ENCODE results near the gene TENM3. TPM values are rescaled to one million over a fixed set of nuclear protein-coding genes. Genes with fewer than 3 reads are reported as not detected.

Gene TENM3
- total RNA-seq, 2 donors from 2014 or later, result not detected

GRCh38 chr4:182454440-182455013 is 211.3 kb downstream of the TENM3 start:
- H3K9me3 ChIP-seq (ENCODE audit: control insufficient read depth, low read length, poor library complexity, severe bottlenecking), result no peaks in the 10 kb centered on the region
- H3K27me3 Mint-ChIP-seq, result peaks cover 67% of the 10 kb centered on the region
- H3K4me1 Mint-ChIP-seq, result no peaks in the 10 kb centered on the region
- DNase-seq (no peak), ATAC-seq (no peak)
- no peaks in the 10 kb centered on the region for H3K36me3 Mint-ChIP-seq (ENCODE audit: low read depth)
- H3K27ac Mint-ChIP-seq, result no peak overlapping the region
- no peak overlapping the region for H3K4me3 Mint-ChIP-seq

GRCh38 chr4:182465114-182465513 is 221.9 kb downstream of the TENM3 start:
- Mint-ChIP-seq H3K27ac (no peak overlapping the region), H3K4me3 (no peak overlapping the region), H3K27me3 (peaks cover 38% of the 10 kb centered on the region), H3K4me1 (no peaks in the 10 kb centered on the region), H3K36me3 (ENCODE audit: low read depth) (no peaks in the 10 kb centered on the region)
- no peak for DNase-seq
- ATAC-seq, result no peak
- no peaks in the 10 kb centered on the region for H3K9me3 ChIP-seq (ENCODE audit: control insufficient read depth, low read length, poor library complexity, severe bottlenecking)

- H3K27ac Mint-ChIP-seq, result no peak overlapping the region
- ATAC-seq (no peak), DNase-seq (no peak)
- H3K4me3 Mint-ChIP-seq, result no peak overlapping the region
- H3K27me3 Mint-ChIP-seq, result peaks cover 39% of the 10 kb centered on the region
- H3K36me3 Mint-ChIP-seq (ENCODE audit: low read depth), result no peaks in the 10 kb centered on the region
- no peaks in the 10 kb centered on the region for H3K4me1 Mint-ChIP-seq
- H3K9me3 ChIP-seq (ENCODE audit: control insufficient read depth, low read length, poor library complexity, severe bottlenecking), result no peaks in the 10 kb centered on the region
Observed at GRCh38 chr4:182465979-182466378, 222.8 kb downstream of the TENM3 start.

DNA sequence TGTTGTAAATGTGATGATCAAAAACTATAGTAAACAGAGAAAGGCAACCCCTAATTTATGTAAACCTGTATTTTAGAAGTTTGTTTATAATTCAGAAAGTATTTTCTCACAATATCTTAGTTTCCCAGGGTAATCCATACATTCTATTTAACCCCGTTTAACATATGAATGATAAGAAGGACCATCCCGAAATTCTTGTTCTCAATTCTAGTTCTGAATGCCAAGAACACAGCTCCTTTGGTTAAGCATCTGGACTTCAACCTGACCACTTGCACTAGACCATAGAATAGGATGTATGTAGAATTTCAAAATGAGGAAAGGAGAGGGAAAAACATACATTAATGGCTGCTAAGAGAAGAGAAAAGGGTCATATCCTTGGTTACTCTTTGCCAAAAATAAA is 227.0 kb downstream of the TENM3 start:
- Mint-ChIP-seq H3K36me3 (ENCODE audit: low read depth) (no peaks in the 10 kb centered on the region), H3K27me3 (peaks cover 21% of the 10 kb centered on the region), H3K4me3 (no peak overlapping the region), H3K27ac (no peak overlapping the region), H3K4me1 (no peaks in the 10 kb centered on the region)
- no peak for ATAC-seq
- no peak for DNase-seq
- H3K9me3 ChIP-seq (ENCODE audit: control insufficient read depth, low read length, poor library complexity, severe bottlenecking), result no peaks in the 10 kb centered on the region

DNA sequence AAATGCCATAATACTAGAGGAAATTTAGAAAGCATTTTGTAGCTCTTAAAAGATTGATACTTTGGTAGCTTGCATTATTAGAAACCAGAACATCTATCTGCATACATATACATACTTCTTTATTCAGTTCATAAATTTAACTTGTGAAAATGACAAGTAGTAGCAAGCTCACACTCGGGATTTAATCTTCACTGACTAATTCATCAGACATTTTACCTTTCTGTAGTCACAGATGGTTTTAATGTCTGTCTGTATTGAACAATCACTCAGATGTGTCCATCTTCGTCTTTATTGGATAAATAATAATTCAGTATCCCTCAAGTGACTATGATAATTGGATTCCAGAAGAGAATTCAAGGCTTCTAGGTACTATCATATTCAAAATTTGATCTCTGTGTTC is 232.3 kb downstream of the TENM3 start:
- H3K27ac Mint-ChIP-seq, result no peak overlapping the region

GRCh38 chr4:182478475-182478874 is 235.3 kb downstream of the TENM3 start:
- DNase-seq (no peak), ATAC-seq (peak; percentile 50)
- Mint-ChIP-seq H3K27ac (no peak overlapping the region), H3K4me3 (no peak overlapping the region), H3K27me3 (peaks cover 16% of the 10 kb centered on the region), H3K4me1 (no peaks in the 10 kb centered on the region), H3K36me3 (ENCODE audit: low read depth) (no peaks in the 10 kb centered on the region)
- no peaks in the 10 kb centered on the region for H3K9me3 ChIP-seq (ENCODE audit: control insufficient read depth, low read length, poor library complexity, severe bottlenecking)

More for the DNA sequence above, 232.3 kb downstream of the TENM3 start:
- Mint-ChIP-seq H3K4me1 (no peaks in the 10 kb centered on the region), H3K4me3 (no peak overlapping the region), H3K36me3 (ENCODE audit: low read depth) (no peaks in the 10 kb centered on the region), H3K27me3 (peaks cover 16% of the 10 kb centered on the region)
- DNase-seq (no peak), ATAC-seq (no peak)
- H3K9me3 ChIP-seq (ENCODE audit: control insufficient read depth, low read length, poor library complexity, severe bottlenecking), result no peaks in the 10 kb centered on the region

DNA sequence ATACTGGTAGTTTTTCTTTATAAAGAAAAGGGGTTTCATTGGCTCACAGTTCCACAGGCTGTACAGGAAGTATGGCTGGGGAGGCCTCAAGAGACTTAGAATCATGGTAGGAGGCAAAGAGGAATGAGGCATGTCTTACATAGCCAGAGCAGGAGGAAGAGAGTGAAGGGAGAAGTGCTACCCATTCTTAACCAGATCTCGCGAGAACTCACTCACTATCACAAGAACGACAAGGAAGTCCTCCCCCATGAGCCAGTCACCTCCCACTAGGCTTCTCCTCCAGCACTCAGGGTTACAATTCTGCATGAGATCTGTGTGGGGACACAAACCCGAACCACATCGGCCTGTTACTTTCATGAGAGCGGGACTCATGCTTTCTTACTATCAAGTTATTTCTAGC is 240.5 kb downstream of the TENM3 start:
- no peaks in the 10 kb centered on the region for H3K9me3 ChIP-seq (ENCODE audit: control insufficient read depth, low read length, poor library complexity, severe bottlenecking)
- Mint-ChIP-seq H3K4me3 (no peak overlapping the region), H3K36me3 (ENCODE audit: low read depth) (peaks cover 4% of the 10 kb centered on the region), H3K27me3 (peaks cover 20% of the 10 kb centered on the region), H3K27ac (no peak overlapping the region), H3K4me1 (peaks cover 5% of the 10 kb centered on the region)
- no peak for ATAC-seq
- DNase-seq, result no peak

GRCh38 chr4:182486881-182487280 is 243.7 kb downstream of the TENM3 start:
- peaks cover 4% of the 10 kb centered on the region for H3K36me3 Mint-ChIP-seq (ENCODE audit: low read depth)
- no peak overlapping the region for H3K27ac Mint-ChIP-seq
- no peak overlapping the region for H3K4me3 Mint-ChIP-seq
- ATAC-seq (no peak), DNase-seq (no peak)
- H3K27me3 Mint-ChIP-seq, result peaks cover 26% of the 10 kb centered on the region
- no peaks in the 10 kb centered on the region for H3K9me3 ChIP-seq (ENCODE audit: control insufficient read depth, low read length, poor library complexity, severe bottlenecking)
- H3K4me1 Mint-ChIP-seq, result peaks cover 5% of the 10 kb centered on the region

DNA sequence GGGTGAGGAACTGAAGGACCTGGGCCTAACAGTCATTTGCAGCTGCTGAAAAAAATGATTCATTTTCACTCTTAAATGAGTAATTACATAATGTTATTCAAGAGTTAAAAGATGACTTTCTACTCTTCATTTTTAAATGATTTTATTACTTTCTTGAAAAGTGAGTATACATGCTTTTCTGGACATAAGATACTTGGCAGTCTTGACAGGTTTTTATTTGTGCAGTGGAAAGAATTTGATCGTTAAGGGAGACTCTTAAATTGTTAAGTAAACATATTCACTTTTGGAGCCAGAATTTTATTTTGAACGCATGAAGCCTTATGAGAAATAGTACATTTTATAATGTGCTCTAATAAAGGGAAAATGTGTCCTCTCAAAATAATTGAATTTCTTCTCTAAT is 245.7 kb downstream of the TENM3 start:
- ATAC-seq, result no peak
- H3K9me3 ChIP-seq (ENCODE audit: control insufficient read depth, low read length, poor library complexity, severe bottlenecking), result no peaks in the 10 kb centered on the region
- no peak overlapping the region for H3K4me3 Mint-ChIP-seq
- DNase-seq, result no peak
- peaks cover 4% of the 10 kb centered on the region for H3K36me3 Mint-ChIP-seq (ENCODE audit: low read depth)
- no peak overlapping the region for H3K27ac Mint-ChIP-seq
- peaks cover 5% of the 10 kb centered on the region for H3K4me1 Mint-ChIP-seq
- peaks cover 27% of the 10 kb centered on the region for H3K27me3 Mint-ChIP-seq

DNA sequence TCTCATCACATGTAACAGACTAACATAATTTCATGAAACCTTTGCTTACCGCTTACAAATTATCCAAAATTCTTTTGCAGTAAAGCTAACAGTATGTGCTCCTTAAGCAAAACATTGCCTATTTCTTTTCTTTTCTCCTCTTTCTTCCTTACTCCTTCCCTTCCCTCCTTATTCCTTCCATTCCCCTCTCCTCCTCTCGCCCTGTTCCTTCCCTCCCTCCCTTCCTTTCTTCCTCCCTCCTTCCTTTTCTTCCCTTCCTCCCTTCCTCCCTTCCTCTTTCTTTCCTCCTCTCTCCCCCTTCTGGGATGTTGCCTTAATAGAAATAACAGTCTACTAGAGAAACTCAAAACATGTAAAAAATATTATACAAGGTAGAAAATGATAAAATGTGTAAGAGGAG is 246.4 kb downstream of the TENM3 start:
- no peak overlapping the region for H3K27ac Mint-ChIP-seq
- peaks cover 23% of the 10 kb centered on the region for H3K27me3 Mint-ChIP-seq
- H3K9me3 ChIP-seq (ENCODE audit: control insufficient read depth, low read length, poor library complexity, severe bottlenecking), result no peaks in the 10 kb centered on the region
- peaks cover 4% of the 10 kb centered on the region for H3K36me3 Mint-ChIP-seq (ENCODE audit: low read depth)
- no peak for DNase-seq
- H3K4me3 Mint-ChIP-seq, result no peak overlapping the region
- ATAC-seq, result no peak
- H3K4me1 Mint-ChIP-seq, result peaks cover 5% of the 10 kb centered on the region

DNA sequence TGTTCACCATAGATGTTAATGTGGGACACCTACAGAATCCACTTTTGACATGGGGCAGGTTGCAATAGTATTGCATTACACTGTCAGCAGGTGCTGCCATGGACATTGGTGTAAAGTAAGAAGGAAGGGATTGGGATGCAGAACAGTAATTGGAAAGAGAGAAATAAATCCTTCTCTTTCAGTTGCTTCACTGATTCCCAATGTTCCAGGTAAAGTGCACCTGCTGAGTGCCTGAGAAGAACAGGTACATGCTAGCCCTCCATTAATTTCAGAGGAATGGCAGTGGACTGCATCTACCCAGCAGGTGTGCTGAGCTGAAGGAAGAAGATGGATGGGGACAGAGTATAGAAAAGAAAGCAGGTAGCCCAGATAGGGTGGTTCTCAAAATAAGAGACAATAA is 248.5 kb downstream of the TENM3 start:
- Mint-ChIP-seq H3K27me3 (peaks cover 25% of the 10 kb centered on the region), H3K4me3 (no peak overlapping the region), H3K4me1 (peaks cover 5% of the 10 kb centered on the region), H3K36me3 (ENCODE audit: low read depth) (peaks cover 4% of the 10 kb centered on the region), H3K27ac (no peak overlapping the region)
- no peaks in the 10 kb centered on the region for H3K9me3 ChIP-seq (ENCODE audit: control insufficient read depth, low read length, poor library complexity, severe bottlenecking)
- no peak for DNase-seq
- no peak for ATAC-seq

- Mint-ChIP-seq H3K4me1 (peaks cover 5% of the 10 kb centered on the region), H3K27me3 (peaks cover 25% of the 10 kb centered on the region), H3K4me3 (no peak overlapping the region), H3K36me3 (ENCODE audit: low read depth) (peaks cover 4% of the 10 kb centered on the region), H3K27ac (no peak overlapping the region)
- no peak for DNase-seq
- no peak for ATAC-seq
- no peaks in the 10 kb centered on the region for H3K9me3 ChIP-seq (ENCODE audit: control insufficient read depth, low read length, poor library complexity, severe bottlenecking)
Observed at GRCh38 chr4:182492423-182492822, 249.2 kb downstream of the TENM3 start.

GRCh38 chr4:182493377-182493776 is 250.2 kb downstream of the TENM3 start:
- H3K27ac Mint-ChIP-seq, result no peak overlapping the region
- H3K36me3 Mint-ChIP-seq (ENCODE audit: low read depth), result no peaks in the 10 kb centered on the region
- ATAC-seq (no peak), DNase-seq (no peak)
- H3K9me3 ChIP-seq (ENCODE audit: control insufficient read depth, low read length, poor library complexity, severe bottlenecking), result no peaks in the 10 kb centered on the region
- H3K27me3 Mint-ChIP-seq, result peaks cover 23% of the 10 kb centered on the region
- H3K4me3 Mint-ChIP-seq, result no peak overlapping the region
- H3K4me1 Mint-ChIP-seq, result no peaks in the 10 kb centered on the region

GRCh38 chr4:182494103-182494502 is 250.9 kb downstream of the TENM3 start:
- Mint-ChIP-seq H3K4me3 (no peak overlapping the region), H3K4me1 (no peaks in the 10 kb centered on the region), H3K27ac (no peak overlapping the region), H3K36me3 (ENCODE audit: low read depth) (no peaks in the 10 kb centered on the region), H3K27me3 (peaks cover 28% of the 10 kb centered on the region)
- H3K9me3 ChIP-seq (ENCODE audit: control insufficient read depth, low read length, poor library complexity, severe bottlenecking), result no peaks in the 10 kb centered on the region
- ATAC-seq (no peak), DNase-seq (no peak)

Measured in T-helper 17 cell (primary cell).